ENCODE data around the gene NUP153. TPM values are rescaled to one million over a fixed set of nuclear protein-coding genes. Genes with fewer than 3 reads are reported as not detected.

The NUP153 gene
- total and polyA plus RNA-seq, 10 of the 15 experiments (the other 5 are each of a cell fraction or from before 2014, with no cell fraction given) = 13.9 to 77.7 (median 56.2) TPM

GRCh38 chr6:17716221-17716620 lies 9.5 kb upstream of the NUP153 start:
- H3K27ac ChIP-seq (ENCODE audit: control insufficient read depth, insufficient read depth) = no peak overlapping the region
- CTCF ChIA-PET = interaction anchor here (0.5 kb wide), 1 partner anchor 21 kb away, joined by 3 read pairs; no protein-coding TSS in a partner anchor
- POLR2A ChIA-PET = interaction anchor here (0.6 kb wide), 1 partner anchor 13 kb away, joined by 4 read pairs; no protein-coding TSS in a partner anchor
- BruUV-seq (replicated peaks) = no TSS peak
- WGBS (ENCODE audit: insufficient coverage, insufficient replicate concordance, low lambda C conversion rate, missing lambda C conversion rate) = 50% methylated on average over 2 of the region's 2 CpGs
- ATAC-seq (no peak), DNase-seq (ENCODE audit: low read depth, low spot score) (no peak), FAIRE-seq (no peak)
- no peak overlapping the region for H3K4me3 ChIP-seq
- no peaks in the 10 kb centered on the region for H3K79me2 ChIP-seq (ENCODE audit: control insufficient read depth, insufficient read depth, low read length)
- in situ Hi-C loops (cut with MboI) = no loop called here
- SMC1A ChIA-PET (ENCODE audit: uncharacterized antibody, unreplicated experiment) = interaction anchor here (0.9 to 4.6 kb wide), 3 partner anchors 9 to 30 kb away, joined by 3 to 29 read pairs (median 5); partner anchors contain the start of gene NUP153
- peaks cover 5% of the 10 kb centered on the region; the same call in 1 of the 2 replicates for H3K4me1 ChIP-seq (ENCODE audit: control insufficient read depth, insufficient read depth, low read length)
- H3K9ac ChIP-seq (ENCODE audit: control insufficient read depth, insufficient read depth, low read length) = no peak overlapping the region
- H3K36me3 ChIP-seq (ENCODE audit: control insufficient read depth in 2 of 2, insufficient read depth in 2 of 2, low read length in 1 of 2) = no peaks in the 10 kb centered on the region
- H3K9me3 ChIP-seq (replicated peaks; ENCODE audit: control insufficient read depth, insufficient read depth, low read length) = no peaks in the 10 kb centered on the region
- H4K20me1 ChIP-seq (ENCODE audit: control insufficient read depth, insufficient read depth) = no peaks in the 10 kb centered on the region
- no peak overlapping the region for H2AFZ ChIP-seq (ENCODE audit: control insufficient read depth, low read depth, low read length)
- intact Hi-C loops (cut with micrococcal nuclease; ENCODE audit: unreplicated experiment) = no loop called here
- no peak overlapping the region for H3K4me2 ChIP-seq (ENCODE audit: control insufficient read depth, insufficient read depth)
- RAD21 ChIA-PET (ENCODE audit: unreplicated experiment) = no interaction called here
- no peaks in the 10 kb centered on the region for H3K27me3 ChIP-seq (replicated peaks in 1 of 2; ENCODE audit: control insufficient read depth in 2 of 2, insufficient read depth in 2 of 2, low read length in 1 of 2)
- no peak for TF ChIP-seq MAX (IDR thresholded peaks at IDR 0.05; ENCODE audit: low read depth, low read length)
- no peak for TF ChIP-seq GABPA (IDR thresholded peaks at IDR 0.05; ENCODE audit: low read depth)
- no peak for TF ChIP-seq E2F4 (IDR thresholded peaks at IDR 0.05; ENCODE audit: low read depth, low read length)
- no peak for TF ChIP-seq BRCA1 (IDR thresholded peaks at IDR 0.05; ENCODE audit: low read depth, low read length)
- TF ChIP-seq, protein P1, sequence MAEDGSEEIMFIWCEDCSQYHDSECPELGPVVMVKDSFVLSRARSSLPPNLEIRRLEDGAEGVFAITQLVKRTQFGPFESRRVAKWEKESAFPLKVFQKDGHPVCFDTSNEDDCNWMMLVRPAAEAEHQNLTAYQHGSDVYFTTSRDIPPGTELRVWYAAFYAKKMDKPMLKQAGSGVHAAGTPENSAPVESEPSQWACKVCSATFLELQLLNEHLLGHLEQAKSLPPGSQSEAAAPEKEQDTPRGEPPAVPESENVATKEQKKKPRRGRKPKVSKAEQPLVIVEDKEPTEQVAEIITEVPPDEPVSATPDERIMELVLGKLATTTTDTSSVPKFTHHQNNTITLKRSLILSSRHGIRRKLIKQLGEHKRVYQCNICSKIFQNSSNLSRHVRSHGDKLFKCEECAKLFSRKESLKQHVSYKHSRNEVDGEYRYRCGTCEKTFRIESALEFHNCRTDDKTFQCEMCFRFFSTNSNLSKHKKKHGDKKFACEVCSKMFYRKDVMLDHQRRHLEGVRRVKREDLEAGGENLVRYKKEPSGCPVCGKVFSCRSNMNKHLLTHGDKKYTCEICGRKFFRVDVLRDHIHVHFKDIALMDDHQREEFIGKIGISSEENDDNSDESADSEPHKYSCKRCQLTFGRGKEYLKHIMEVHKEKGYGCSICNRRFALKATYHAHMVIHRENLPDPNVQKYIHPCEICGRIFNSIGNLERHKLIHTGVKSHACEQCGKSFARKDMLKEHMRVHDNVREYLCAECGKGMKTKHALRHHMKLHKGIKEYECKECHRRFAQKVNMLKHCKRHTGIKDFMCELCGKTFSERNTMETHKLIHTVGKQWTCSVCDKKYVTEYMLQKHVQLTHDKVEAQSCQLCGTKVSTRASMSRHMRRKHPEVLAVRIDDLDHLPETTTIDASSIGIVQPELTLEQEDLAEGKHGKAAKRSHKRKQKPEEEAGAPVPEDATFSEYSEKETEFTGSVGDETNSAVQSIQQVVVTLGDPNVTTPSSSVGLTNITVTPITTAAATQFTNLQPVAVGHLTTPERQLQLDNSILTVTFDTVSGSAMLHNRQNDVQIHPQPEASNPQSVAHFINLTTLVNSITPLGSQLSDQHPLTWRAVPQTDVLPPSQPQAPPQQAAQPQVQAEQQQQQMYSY (CRISPR knock-in tag; IDR thresholded peaks at IDR 0.05) = no peak
- no peak for TF ChIP-seq CHD1 (IDR thresholded peaks at IDR 0.05; ENCODE audit: low read depth, low read length)
- TF ChIP-seq, protein P2, sequence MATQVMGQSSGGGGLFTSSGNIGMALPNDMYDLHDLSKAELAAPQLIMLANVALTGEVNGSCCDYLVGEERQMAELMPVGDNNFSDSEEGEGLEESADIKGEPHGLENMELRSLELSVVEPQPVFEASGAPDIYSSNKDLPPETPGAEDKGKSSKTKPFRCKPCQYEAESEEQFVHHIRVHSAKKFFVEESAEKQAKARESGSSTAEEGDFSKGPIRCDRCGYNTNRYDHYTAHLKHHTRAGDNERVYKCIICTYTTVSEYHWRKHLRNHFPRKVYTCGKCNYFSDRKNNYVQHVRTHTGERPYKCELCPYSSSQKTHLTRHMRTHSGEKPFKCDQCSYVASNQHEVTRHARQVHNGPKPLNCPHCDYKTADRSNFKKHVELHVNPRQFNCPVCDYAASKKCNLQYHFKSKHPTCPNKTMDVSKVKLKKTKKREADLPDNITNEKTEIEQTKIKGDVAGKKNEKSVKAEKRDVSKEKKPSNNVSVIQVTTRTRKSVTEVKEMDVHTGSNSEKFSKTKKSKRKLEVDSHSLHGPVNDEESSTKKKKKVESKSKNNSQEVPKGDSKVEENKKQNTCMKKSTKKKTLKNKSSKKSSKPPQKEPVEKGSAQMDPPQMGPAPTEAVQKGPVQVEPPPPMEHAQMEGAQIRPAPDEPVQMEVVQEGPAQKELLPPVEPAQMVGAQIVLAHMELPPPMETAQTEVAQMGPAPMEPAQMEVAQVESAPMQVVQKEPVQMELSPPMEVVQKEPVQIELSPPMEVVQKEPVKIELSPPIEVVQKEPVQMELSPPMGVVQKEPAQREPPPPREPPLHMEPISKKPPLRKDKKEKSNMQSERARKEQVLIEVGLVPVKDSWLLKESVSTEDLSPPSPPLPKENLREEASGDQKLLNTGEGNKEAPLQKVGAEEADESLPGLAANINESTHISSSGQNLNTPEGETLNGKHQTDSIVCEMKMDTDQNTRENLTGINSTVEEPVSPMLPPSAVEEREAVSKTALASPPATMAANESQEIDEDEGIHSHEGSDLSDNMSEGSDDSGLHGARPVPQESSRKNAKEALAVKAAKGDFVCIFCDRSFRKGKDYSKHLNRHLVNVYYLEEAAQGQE (IDR thresholded peaks at IDR 0.05; ENCODE audit: low read depth, low read length) = no peak
- TF ChIP-seq BCL11A (IDR thresholded peaks at IDR 0.05; ENCODE audit: low read depth, low read length) = no peak
- TF ChIP-seq IRF4 (IDR thresholded peaks at IDR 0.05; ENCODE audit: low read depth, low read length) = no peak
- no peak for TF ChIP-seq RCOR1 (conservative IDR thresholded peaks at IDR 0.05; ENCODE audit: low read depth, low read length)
- TF ChIP-seq SUZ12 (IDR thresholded peaks at IDR 0.05; ENCODE audit: unreplicated experiment) = no peak
- no peak for TF ChIP-seq NRF1 (conservative IDR thresholded peaks at IDR 0.05; ENCODE audit: low read depth, low read length)
- no peak for TF ChIP-seq RFX5 (IDR thresholded peaks at IDR 0.05; ENCODE audit: low read depth, low read length)
- TF ChIP-seq GATAD2B (conservative IDR thresholded peaks at IDR 0.05; ENCODE audit: low read depth) = no peak

All from GM12878 (cell line).